HL-60 (cell line): ENCODE measurements around the gene SOCS4.

Source experiments
- DNase-seq, 2 experiments: peaks; one replicate each; pipeline ENCODE4 v3.0.0-alpha.2; 2010 to 2020; ENCODE audit warnings: low read depth in 1 of 2, low spot score in 1 of 2
- H3K27ac ChIP-seq: fragments of 250-450 bp; sonication (Bioruptor Pico); replicated peaks from 2 replicates; pipeline ENCODE4 v1.5.1; 2020; ENCODE audit warnings: mild to moderate bottlenecking, moderate library complexity
- H3K27me3 ChIP-seq: fragments of 250-450 bp; sonication (Bioruptor Pico); 2 replicates; pipeline ENCODE4 v1.5.1; 2021; ENCODE audit warnings: mild to moderate bottlenecking, moderate library complexity; ENCODE audit not compliant: insufficient read depth, poor library complexity, severe bottlenecking
- H3K4me3 ChIP-seq: replicated peaks from 2 replicates; pipeline ENCODE4 v1.5.1; 2011; ENCODE audit warnings: mild to moderate bottlenecking, control low read depth, low read length; ENCODE audit not compliant: insufficient read depth
- GABPA ChIP-seq: IDR thresholded peaks from 2 replicates; pipeline ENCODE4 v1.6.1; 2012; ENCODE audit warnings: low read depth
- POLR2AphosphoS5 ChIP-seq: IDR thresholded peaks from 2 replicates; pipeline ENCODE4 v1.6.1; 2012; ENCODE audit warnings: low read depth
- SPI1 ChIP-seq: IDR thresholded peaks from 2 replicates; pipeline ENCODE4 v1.6.1; 2012; ENCODE audit warnings: low read depth, mild to moderate bottlenecking, borderline replicate concordance
- TF ChIP-seq, protein P1 (sequence below): IDR thresholded peaks from one replicate; pipeline ENCODE4 v1.5.1; 2011; ENCODE audit warnings: low read length, control low read depth, inconsistent platforms; ENCODE audit not compliant: insufficient read depth
- TF ChIP-seq, protein P2 (sequence below): IDR thresholded peaks from 2 replicates; pipeline ENCODE4 v1.6.1; 2012; ENCODE audit warnings: low read depth; ENCODE audit not compliant: insufficient replicate concordance

SOCS4 gene

DNA sequence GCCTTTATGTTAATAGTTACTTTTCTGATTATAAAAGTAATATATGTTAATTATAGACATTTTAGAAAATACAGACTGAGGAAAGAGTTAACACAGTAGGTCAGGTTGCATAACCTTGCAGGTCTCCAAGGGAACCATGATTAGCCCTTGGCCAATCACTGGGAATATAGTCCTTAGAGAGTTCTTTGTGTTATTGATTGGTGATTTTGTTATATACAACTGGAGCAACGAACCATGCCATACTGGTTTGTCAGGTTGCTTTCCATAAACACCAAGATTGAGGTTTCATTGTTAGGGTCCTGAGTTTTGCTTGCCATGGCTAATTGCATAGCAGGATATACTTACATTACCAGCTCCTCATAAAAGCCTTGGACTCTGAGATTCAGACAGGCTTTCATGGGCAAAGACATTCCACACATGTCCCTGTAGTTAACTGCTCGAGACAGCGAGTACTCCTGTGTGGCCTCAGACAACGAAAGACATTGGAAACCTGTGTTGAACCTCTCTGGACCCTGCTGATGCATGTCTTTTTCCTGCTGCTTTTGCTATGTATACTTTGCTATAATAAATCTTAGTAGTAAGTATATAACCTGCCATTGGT, 58.1 kb downstream of the SOCS4 start:
- Histone ChIP-seq H3K27ac (no peak overlapping the region), H3K27me3 (no peaks in the 10 kb centered on the region), H3K4me3 (no peak overlapping the region)
- TF ChIP-seq, protein P1, sequence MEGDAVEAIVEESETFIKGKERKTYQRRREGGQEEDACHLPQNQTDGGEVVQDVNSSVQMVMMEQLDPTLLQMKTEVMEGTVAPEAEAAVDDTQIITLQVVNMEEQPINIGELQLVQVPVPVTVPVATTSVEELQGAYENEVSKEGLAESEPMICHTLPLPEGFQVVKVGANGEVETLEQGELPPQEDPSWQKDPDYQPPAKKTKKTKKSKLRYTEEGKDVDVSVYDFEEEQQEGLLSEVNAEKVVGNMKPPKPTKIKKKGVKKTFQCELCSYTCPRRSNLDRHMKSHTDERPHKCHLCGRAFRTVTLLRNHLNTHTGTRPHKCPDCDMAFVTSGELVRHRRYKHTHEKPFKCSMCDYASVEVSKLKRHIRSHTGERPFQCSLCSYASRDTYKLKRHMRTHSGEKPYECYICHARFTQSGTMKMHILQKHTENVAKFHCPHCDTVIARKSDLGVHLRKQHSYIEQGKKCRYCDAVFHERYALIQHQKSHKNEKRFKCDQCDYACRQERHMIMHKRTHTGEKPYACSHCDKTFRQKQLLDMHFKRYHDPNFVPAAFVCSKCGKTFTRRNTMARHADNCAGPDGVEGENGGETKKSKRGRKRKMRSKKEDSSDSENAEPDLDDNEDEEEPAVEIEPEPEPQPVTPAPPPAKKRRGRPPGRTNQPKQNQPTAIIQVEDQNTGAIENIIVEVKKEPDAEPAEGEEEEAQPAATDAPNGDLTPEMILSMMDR = no peak
- TF ChIP-seq SPI1 (no peak), GABPA (no peak), POLR2AphosphoS5 (no peak)
- TF ChIP-seq, protein P2, sequence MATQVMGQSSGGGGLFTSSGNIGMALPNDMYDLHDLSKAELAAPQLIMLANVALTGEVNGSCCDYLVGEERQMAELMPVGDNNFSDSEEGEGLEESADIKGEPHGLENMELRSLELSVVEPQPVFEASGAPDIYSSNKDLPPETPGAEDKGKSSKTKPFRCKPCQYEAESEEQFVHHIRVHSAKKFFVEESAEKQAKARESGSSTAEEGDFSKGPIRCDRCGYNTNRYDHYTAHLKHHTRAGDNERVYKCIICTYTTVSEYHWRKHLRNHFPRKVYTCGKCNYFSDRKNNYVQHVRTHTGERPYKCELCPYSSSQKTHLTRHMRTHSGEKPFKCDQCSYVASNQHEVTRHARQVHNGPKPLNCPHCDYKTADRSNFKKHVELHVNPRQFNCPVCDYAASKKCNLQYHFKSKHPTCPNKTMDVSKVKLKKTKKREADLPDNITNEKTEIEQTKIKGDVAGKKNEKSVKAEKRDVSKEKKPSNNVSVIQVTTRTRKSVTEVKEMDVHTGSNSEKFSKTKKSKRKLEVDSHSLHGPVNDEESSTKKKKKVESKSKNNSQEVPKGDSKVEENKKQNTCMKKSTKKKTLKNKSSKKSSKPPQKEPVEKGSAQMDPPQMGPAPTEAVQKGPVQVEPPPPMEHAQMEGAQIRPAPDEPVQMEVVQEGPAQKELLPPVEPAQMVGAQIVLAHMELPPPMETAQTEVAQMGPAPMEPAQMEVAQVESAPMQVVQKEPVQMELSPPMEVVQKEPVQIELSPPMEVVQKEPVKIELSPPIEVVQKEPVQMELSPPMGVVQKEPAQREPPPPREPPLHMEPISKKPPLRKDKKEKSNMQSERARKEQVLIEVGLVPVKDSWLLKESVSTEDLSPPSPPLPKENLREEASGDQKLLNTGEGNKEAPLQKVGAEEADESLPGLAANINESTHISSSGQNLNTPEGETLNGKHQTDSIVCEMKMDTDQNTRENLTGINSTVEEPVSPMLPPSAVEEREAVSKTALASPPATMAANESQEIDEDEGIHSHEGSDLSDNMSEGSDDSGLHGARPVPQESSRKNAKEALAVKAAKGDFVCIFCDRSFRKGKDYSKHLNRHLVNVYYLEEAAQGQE = no peak
- DNase-seq = no peak

DNA sequence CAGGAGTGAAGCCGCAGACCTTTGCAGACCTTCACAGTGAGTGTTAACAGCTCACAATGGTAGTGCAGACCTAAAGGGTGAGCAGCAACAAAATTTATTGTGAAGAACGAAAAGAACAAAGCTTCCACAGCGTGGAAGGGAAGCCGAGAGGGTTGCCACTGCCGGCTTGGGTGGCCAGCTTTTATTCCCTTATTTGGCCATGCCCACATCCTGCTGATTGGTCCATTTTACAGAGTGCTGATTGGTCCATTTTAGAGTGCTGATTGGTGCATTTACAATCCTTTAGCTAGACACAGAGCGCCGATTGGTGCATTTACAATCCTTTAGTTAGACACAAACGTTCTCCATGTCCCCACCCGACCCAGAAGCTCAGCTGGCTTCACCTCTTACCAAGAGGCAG, 59.9 kb downstream of the SOCS4 start:
- TF ChIP-seq POLR2AphosphoS5 (no peak), SPI1 (no peak), GABPA (no peak)
- TF ChIP-seq, protein P2 = no peak
- TF ChIP-seq, protein P1 = no peak
- no peak for DNase-seq
- Histone ChIP-seq H3K4me3 (no peak overlapping the region), H3K27ac (no peak overlapping the region), H3K27me3 (no peaks in the 10 kb centered on the region)

DNA sequence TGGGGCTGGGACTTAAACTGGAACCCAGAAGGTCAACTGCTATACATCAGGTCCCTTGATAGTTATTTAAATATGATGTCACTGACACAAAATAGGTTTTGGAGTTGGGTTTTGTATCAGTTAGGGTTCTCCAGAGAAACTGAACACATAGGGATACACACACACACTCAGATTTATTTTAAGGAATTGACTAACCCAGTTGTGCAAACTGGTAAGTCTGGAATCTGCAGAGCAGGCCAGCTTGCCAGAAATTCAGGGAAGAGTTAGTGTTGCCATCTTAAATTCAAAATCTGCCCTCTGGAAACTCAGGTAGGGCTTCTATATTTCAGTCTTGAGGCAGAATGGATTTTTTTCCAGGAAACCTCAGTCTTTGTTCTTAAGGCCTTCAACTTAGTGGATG, 61.3 kb downstream of the SOCS4 start:
- no peaks in the 10 kb centered on the region for H3K27me3 ChIP-seq
- no peak overlapping the region for H3K4me3 ChIP-seq
- DNase-seq = no peak
- TF ChIP-seq, protein P1 = no peak
- TF ChIP-seq POLR2AphosphoS5 = no peak
- no peak for TF ChIP-seq SPI1
- TF ChIP-seq, protein P2 = no peak
- no peak for TF ChIP-seq GABPA
- H3K27ac ChIP-seq = no peak overlapping the region
